Measurements from ENCODE around the gene FBXO24.
A peak's percentile ranks its signal among the peaks of the same experiment; 100 is the strongest.

- TF ChIP-seq ZNF140 (tag by site-specific recombination; IDR thresholded peaks at IDR 0.05): no peak
- TF ChIP-seq OSR2 (tag by site-specific recombination; IDR thresholded peaks at IDR 0.05): peak; percentile 52; the same call in 1 of the 2 replicates
- TF ChIP-seq, protein P1, sequence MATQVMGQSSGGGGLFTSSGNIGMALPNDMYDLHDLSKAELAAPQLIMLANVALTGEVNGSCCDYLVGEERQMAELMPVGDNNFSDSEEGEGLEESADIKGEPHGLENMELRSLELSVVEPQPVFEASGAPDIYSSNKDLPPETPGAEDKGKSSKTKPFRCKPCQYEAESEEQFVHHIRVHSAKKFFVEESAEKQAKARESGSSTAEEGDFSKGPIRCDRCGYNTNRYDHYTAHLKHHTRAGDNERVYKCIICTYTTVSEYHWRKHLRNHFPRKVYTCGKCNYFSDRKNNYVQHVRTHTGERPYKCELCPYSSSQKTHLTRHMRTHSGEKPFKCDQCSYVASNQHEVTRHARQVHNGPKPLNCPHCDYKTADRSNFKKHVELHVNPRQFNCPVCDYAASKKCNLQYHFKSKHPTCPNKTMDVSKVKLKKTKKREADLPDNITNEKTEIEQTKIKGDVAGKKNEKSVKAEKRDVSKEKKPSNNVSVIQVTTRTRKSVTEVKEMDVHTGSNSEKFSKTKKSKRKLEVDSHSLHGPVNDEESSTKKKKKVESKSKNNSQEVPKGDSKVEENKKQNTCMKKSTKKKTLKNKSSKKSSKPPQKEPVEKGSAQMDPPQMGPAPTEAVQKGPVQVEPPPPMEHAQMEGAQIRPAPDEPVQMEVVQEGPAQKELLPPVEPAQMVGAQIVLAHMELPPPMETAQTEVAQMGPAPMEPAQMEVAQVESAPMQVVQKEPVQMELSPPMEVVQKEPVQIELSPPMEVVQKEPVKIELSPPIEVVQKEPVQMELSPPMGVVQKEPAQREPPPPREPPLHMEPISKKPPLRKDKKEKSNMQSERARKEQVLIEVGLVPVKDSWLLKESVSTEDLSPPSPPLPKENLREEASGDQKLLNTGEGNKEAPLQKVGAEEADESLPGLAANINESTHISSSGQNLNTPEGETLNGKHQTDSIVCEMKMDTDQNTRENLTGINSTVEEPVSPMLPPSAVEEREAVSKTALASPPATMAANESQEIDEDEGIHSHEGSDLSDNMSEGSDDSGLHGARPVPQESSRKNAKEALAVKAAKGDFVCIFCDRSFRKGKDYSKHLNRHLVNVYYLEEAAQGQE (tag by site-specific recombination; IDR thresholded peaks at IDR 0.05): no peak; the same call in 1 of the 2 replicates
These were observed 440 bp upstream of the FBXO24 start, which contains the start of gene LRCH4 for GRCh38 chr7:100585511-100586265.
